DND-41 (cell line): ENCODE results near the gene PIEZO1.

ENCODE experiments used
- ATAC-seq: fragments of 200-7000 bp; cut with Tn5 transposase; 3 replicates; pipeline ENCODE4 v1.9.1; 2021; ENCODE audit warnings: low read depth; ENCODE audit not compliant: insufficient read depth
- DNase-seq: peaks from one replicate; pipeline ENCODE4 v3.0.0-alpha.2; 2020
- H2AFZ ChIP-seq: 2 replicates; pipeline ENCODE4 v1.6.0; 2012; ENCODE audit warnings: low read depth, low read length
- H3K27ac ChIP-seq: 2 replicates; pipeline ENCODE4 v1.5.1; 2012; ENCODE audit warnings: low read length, inconsistent platforms
- H3K27me3 ChIP-seq: fragments of 200-600 bp; sonication (generic); 2 replicates; pipeline ENCODE4 v1.6.0; 2012; ENCODE audit warnings: low read length, mild to moderate bottlenecking, inconsistent platforms; ENCODE audit not compliant: insufficient read depth, poor library complexity
- H3K36me3 ChIP-seq: 2 replicates; pipeline ENCODE4 v1.5.1; 2012; ENCODE audit warnings: low read length, inconsistent platforms; ENCODE audit not compliant: insufficient read depth
- H3K4me1 ChIP-seq: 2 replicates; pipeline ENCODE4 v1.5.1; 2012; ENCODE audit warnings: mild to moderate bottlenecking, low read length; ENCODE audit not compliant: insufficient read depth
- H3K4me2 ChIP-seq: 2 replicates; pipeline ENCODE4 v1.6.0; 2012; ENCODE audit warnings: mild to moderate bottlenecking, moderate library complexity, low read length, inconsistent platforms; ENCODE audit not compliant: insufficient read depth
- H3K4me3 ChIP-seq, 2 experiments: fragments of 200-600 bp in 1 of 2; shearing (Covaris generic) in 1 of 2; 2 replicates each; pipeline ENCODE4 v1.5.1; 2012 to 2016; ENCODE audit warnings: inconsistent platforms in 2 of 2, low read length in 2 of 2, mild to moderate bottlenecking in 2 of 2, low read depth in 1 of 2, moderate library complexity in 1 of 2
- H3K79me2 ChIP-seq: 2 replicates; pipeline ENCODE4 v1.6.0; 2012; ENCODE audit warnings: low read length, inconsistent platforms; ENCODE audit not compliant: insufficient read depth
- H3K9ac ChIP-seq: 2 replicates; pipeline ENCODE4 v1.6.0; 2012; ENCODE audit warnings: low read depth, mild to moderate bottlenecking, inconsistent platforms, low read length, moderate library complexity
- H3K9me3 ChIP-seq: 2 replicates; pipeline ENCODE4 v1.5.1; 2012; ENCODE audit warnings: low read length, moderate library complexity, mild to moderate bottlenecking, inconsistent platforms; ENCODE audit not compliant: insufficient read depth, severe bottlenecking
- H4K20me1 ChIP-seq: 2 replicates; pipeline ENCODE4 v1.6.0; 2012; ENCODE audit warnings: low read length; ENCODE audit not compliant: insufficient read depth
- CTCF ChIP-seq: IDR thresholded peaks from 2 replicates; pipeline ENCODE4 v1.5.1; 2012; ENCODE audit warnings: borderline replicate concordance, low read length, moderate library complexity, mild to moderate bottlenecking; ENCODE audit not compliant: poor library complexity, severe bottlenecking; ENCODE audit errors: extremely low read depth
- EZH2 ChIP-seq: IDR thresholded peaks from 3 replicates; pipeline ENCODE4 v1.6.1; 2012; ENCODE audit warnings: borderline replicate concordance, low read depth, mild to moderate bottlenecking, moderate library complexity, low read length, inconsistent platforms; ENCODE audit not compliant: severe bottlenecking

PIEZO1 gene

GRCh38 chr16:88727871-88728270 lies 57.1 kb downstream of the PIEZO1 start:
- Histone ChIP-seq H2AFZ (no peak overlapping the region), H3K4me3 (no peak overlapping the region), H3K9ac (no peak overlapping the region), H3K4me2 (no peak overlapping the region), H3K36me3 (peaks cover 78% of the 10 kb centered on the region), H3K27ac (no peak overlapping the region), H3K9me3 (no peaks in the 10 kb centered on the region), H3K79me2 (no peaks in the 10 kb centered on the region), H3K27me3 (no peaks in the 10 kb centered on the region), H4K20me1 (peaks cover 12% of the 10 kb centered on the region), H3K4me1 (no peaks in the 10 kb centered on the region)
- ATAC-seq: no peak
- DNase-seq: no peak
- TF ChIP-seq CTCF: no peak
- no peak for TF ChIP-seq EZH2

- Histone ChIP-seq H3K9ac (no peak overlapping the region), H3K4me2 (no peak overlapping the region), H3K79me2 (no peaks in the 10 kb centered on the region), H3K27ac (no peak overlapping the region), H3K27me3 (no peaks in the 10 kb centered on the region), H3K4me3 (no peak overlapping the region), H3K36me3 (peaks cover 78% of the 10 kb centered on the region), H3K9me3 (no peaks in the 10 kb centered on the region), H2AFZ (no peak overlapping the region), H4K20me1 (peaks cover 14% of the 10 kb centered on the region), H3K4me1 (no peaks in the 10 kb centered on the region)
- no peak for TF ChIP-seq EZH2
- DNase-seq: no peak
- ATAC-seq: no peak
Observed at GRCh38 chr16:88726981-88727380, 58.0 kb downstream of the PIEZO1 start.

- ATAC-seq: no peak
Observed at GRCh38 chr16:88726408-88726749, 58.6 kb downstream of the PIEZO1 start.

More at GRCh38 chr16:88726408-88726749, 58.6 kb downstream of the PIEZO1 start:
- peaks cover 78% of the 10 kb centered on the region for H3K36me3 ChIP-seq
- H3K9ac ChIP-seq: no peak overlapping the region
- H3K9me3 ChIP-seq: no peaks in the 10 kb centered on the region
- no peak overlapping the region for H3K4me3 ChIP-seq
- no peak for DNase-seq
- H3K4me1 ChIP-seq: no peaks in the 10 kb centered on the region
- no peak overlapping the region for H2AFZ ChIP-seq
- no peak overlapping the region for H3K4me2 ChIP-seq
- H3K79me2 ChIP-seq: no peaks in the 10 kb centered on the region
- TF ChIP-seq CTCF: no peak
- H3K27me3 ChIP-seq: no peaks in the 10 kb centered on the region
- H3K27ac ChIP-seq: no peak overlapping the region
- H4K20me1 ChIP-seq: peaks cover 11% of the 10 kb centered on the region
